ENCODE data around the gene MYH15.

GRCh38 chr3:108410531-108410984 is 99.8 kb downstream of the MYH15 start:
- TF ChIP-seq CTCF (IDR thresholded peaks at IDR 0.05) (no peak), POLR2AphosphoS5 (IDR thresholded peaks at IDR 0.05) (no peak), EP300 (IDR thresholded peaks at IDR 0.05) (no peak)

Measured in gastroesophageal sphincter (tissue), 3 donors.